RWPE2 (cell line): ENCODE results near the gene ADCY2.

Source experiments
- ATAC-seq: fragments of 200-7000 bp; cut with Tn5 transposase; 3 replicates; pipeline ENCODE4 v1.9.1; 2021; ENCODE audit warnings: low read depth
- DNase-seq: peaks from one replicate; pipeline ENCODE4 v3.0.0-alpha.2; 2020; ENCODE audit warnings: low spot score
- H3K27ac ChIP-seq: fragments of 450-650 bp; 2 replicates; pipeline ENCODE4 v1.5.1; 2017; ENCODE audit warnings: mild to moderate bottlenecking; ENCODE audit not compliant: poor library complexity, severe bottlenecking
- H3K27me3 ChIP-seq: fragments of 250-450 bp; sonication (Bioruptor Pico); 2 replicates; pipeline ENCODE4 v1.5.1; 2021; ENCODE audit warnings: mild to moderate bottlenecking, moderate library complexity; ENCODE audit not compliant: insufficient read depth, poor library complexity, severe bottlenecking
- H3K36me3 ChIP-seq: fragments of 250-450 bp; sonication (Bioruptor Pico); 2 replicates; pipeline ENCODE4 v1.5.1; 2020; ENCODE audit warnings: low read depth, mild to moderate bottlenecking, moderate library complexity
- H3K4me1 ChIP-seq: fragments of 250-450 bp; sonication (Bioruptor Pico); 2 replicates; pipeline ENCODE4 v1.5.1; 2021; ENCODE audit warnings: mild to moderate bottlenecking, moderate library complexity; ENCODE audit not compliant: insufficient read depth, poor library complexity, severe bottlenecking
- H3K4me3 ChIP-seq: fragments of 250-450 bp; sonication (Bioruptor Pico); 2 replicates; pipeline ENCODE4 v1.5.1; 2021; ENCODE audit warnings: mild to moderate bottlenecking, moderate library complexity; ENCODE audit not compliant: severe bottlenecking
- H3K9me3 ChIP-seq: fragments of 250-450 bp; sonication (Bioruptor Pico); 2 replicates; pipeline ENCODE4 v1.5.1; 2021; ENCODE audit warnings: mild to moderate bottlenecking, moderate library complexity; ENCODE audit not compliant: severe bottlenecking
- TF ChIP-seq, protein P1 (sequence below): fragments of 450-650 bp; IDR thresholded peaks from one replicate; pipeline ENCODE4 v1.5.1; 2017; ENCODE audit warnings: mild to moderate bottlenecking, moderate library complexity; ENCODE audit not compliant: poor library complexity, severe bottlenecking

ADCY2 gene

GRCh38 chr5:7445831-7446230 is 49.9 kb downstream of the ADCY2 start:
- no peaks in the 10 kb centered on the region for H3K4me1 ChIP-seq
- H3K4me3 ChIP-seq, result no peak overlapping the region
- H3K36me3 ChIP-seq, result no peaks in the 10 kb centered on the region
- no peaks in the 10 kb centered on the region for H3K9me3 ChIP-seq
- TF ChIP-seq, protein P1, sequence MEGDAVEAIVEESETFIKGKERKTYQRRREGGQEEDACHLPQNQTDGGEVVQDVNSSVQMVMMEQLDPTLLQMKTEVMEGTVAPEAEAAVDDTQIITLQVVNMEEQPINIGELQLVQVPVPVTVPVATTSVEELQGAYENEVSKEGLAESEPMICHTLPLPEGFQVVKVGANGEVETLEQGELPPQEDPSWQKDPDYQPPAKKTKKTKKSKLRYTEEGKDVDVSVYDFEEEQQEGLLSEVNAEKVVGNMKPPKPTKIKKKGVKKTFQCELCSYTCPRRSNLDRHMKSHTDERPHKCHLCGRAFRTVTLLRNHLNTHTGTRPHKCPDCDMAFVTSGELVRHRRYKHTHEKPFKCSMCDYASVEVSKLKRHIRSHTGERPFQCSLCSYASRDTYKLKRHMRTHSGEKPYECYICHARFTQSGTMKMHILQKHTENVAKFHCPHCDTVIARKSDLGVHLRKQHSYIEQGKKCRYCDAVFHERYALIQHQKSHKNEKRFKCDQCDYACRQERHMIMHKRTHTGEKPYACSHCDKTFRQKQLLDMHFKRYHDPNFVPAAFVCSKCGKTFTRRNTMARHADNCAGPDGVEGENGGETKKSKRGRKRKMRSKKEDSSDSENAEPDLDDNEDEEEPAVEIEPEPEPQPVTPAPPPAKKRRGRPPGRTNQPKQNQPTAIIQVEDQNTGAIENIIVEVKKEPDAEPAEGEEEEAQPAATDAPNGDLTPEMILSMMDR, result no peak
- no peak for DNase-seq
- ATAC-seq, result no peak
- peaks cover 4% of the 10 kb centered on the region for H3K27me3 ChIP-seq
- no peak overlapping the region for H3K27ac ChIP-seq

DNA sequence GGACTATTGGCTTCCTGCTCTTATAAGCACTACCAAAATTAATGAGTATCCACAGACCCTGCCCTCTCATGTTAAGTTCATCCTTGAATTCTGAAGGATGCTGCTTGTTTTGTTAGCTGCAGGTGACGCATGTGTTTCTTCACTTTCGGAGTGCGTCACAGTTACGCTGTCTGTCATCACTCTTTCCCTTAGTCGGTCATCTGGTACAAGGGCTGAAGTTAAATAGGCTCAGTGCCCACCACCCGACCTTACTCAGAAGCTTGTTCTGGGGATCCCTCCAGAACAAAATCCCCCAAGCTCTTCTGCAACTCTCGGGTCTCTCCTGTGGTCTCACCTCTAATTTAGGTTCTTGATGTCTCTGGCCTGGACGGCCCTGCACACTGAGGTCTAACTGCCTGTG is 51.0 kb downstream of the ADCY2 start:
- Histone ChIP-seq H3K4me1 (no peaks in the 10 kb centered on the region), H3K27ac (no peak overlapping the region), H3K9me3 (peaks cover 5% of the 10 kb centered on the region), H3K4me3 (no peak overlapping the region), H3K27me3 (peaks cover 4% of the 10 kb centered on the region), H3K36me3 (no peaks in the 10 kb centered on the region)
- DNase-seq, result no peak
- TF ChIP-seq, protein P1, result no peak
- ATAC-seq, result no peak

GRCh38 chr5:7453947-7454346 is 58.0 kb downstream of the ADCY2 start:
- peaks cover 5% of the 10 kb centered on the region for H3K9me3 ChIP-seq
- H3K4me3 ChIP-seq, result no peak overlapping the region
- DNase-seq, result no peak
- no peak for ATAC-seq
- no peak overlapping the region for H3K27ac ChIP-seq
- no peaks in the 10 kb centered on the region for H3K36me3 ChIP-seq
- no peaks in the 10 kb centered on the region for H3K27me3 ChIP-seq
- TF ChIP-seq, protein P1, result no peak
- H3K4me1 ChIP-seq, result no peaks in the 10 kb centered on the region

GRCh38 chr5:7456206-7456605 is 60.3 kb downstream of the ADCY2 start:
- Histone ChIP-seq H3K27ac (no peak overlapping the region), H3K36me3 (no peaks in the 10 kb centered on the region), H3K9me3 (peaks cover 2% of the 10 kb centered on the region), H3K4me1 (no peaks in the 10 kb centered on the region), H3K27me3 (no peaks in the 10 kb centered on the region), H3K4me3 (no peak overlapping the region)
- no peak for DNase-seq
- ATAC-seq, result no peak
- TF ChIP-seq, protein P1, result no peak

DNA sequence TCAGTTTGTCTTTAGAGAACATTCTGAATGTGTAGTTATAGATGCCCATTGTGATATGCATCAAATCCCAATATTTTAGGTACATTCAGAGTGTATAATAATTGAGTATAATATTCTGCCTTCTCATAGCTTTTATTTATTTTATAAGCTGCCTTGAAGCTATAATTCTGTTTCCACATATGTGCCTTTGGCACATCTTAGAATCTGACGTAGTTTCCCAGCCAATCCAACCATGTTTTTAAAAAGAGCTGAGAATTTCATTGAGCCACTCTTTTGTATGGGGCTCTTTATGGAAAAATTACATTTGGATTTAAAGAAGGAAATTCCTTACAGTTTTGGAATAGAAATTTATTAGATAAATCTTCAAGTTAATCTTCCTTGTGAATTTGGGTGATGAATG is 65.4 kb downstream of the ADCY2 start:
- Histone ChIP-seq H3K4me3 (no peak overlapping the region), H3K27ac (no peak overlapping the region), H3K9me3 (no peaks in the 10 kb centered on the region), H3K4me1 (no peaks in the 10 kb centered on the region), H3K27me3 (no peaks in the 10 kb centered on the region), H3K36me3 (no peaks in the 10 kb centered on the region)
- ATAC-seq (no peak), DNase-seq (no peak)
- TF ChIP-seq, protein P1, result no peak
